HEK293 (cell line): ENCODE results near the gene SACS.

Experiments used
- MYNN ChIP-seq: fragments of 450-650 bp; formaldehyde crosslinking; IDR thresholded peaks from 2 replicates; pipeline ENCODE4 v1.5.1; 2016; ENCODE audit warnings: missing biosample characterization, missing genetic modification characterization, borderline replicate concordance
- TF ChIP-seq, protein P1 (sequence below): fragments of 450-650 bp; formaldehyde crosslinking; IDR thresholded peaks from 2 replicates; pipeline ENCODE4 v1.5.1; 2016; ENCODE audit warnings: missing biosample characterization, missing genetic modification characterization
- TF ChIP-seq, protein P2 (sequence below): fragments of 450-650 bp; formaldehyde crosslinking; IDR thresholded peaks from 2 replicates; pipeline ENCODE4 v1.5.1; 2016; ENCODE audit warnings: missing biosample characterization, missing genetic modification characterization

DNA sequence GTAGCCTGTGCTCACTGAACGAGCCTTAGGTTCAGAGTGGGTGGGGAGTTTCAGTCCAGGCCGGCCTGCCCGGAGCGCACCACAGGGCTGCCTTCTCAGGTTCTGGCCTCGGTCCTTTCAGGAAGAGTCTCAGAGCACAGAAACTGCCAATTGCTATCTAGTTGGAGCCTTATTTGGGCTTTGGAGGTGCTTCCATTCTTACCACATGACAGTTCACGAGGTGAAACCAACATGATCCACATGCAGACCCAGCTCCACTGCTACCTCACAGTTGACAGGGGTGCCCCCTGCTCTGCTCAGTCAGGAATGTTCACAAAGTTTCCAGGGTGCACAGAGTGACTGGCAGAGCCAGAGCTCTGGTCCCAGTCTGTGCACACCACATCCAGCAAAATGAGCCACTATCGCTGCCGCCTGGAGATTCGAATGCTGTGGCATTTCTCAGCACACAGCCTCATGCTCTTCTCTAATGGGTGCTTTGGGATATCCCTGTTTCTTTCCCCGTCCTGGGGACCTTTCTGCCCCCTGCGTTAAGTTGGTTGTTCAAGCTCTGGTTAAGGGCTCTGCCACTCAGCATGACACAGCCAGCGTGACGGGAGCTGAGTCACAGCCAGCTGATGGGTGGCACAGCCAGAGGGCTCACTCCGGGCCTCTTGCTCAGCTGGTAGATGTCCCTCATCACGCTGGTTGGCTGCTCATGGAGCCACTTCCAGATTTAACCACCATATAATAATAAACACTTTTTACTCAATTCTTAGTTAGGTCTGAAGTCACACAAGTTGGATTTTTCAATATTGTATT lies 7.5 kb upstream of the SACS start:
- TF ChIP-seq, protein P1, sequence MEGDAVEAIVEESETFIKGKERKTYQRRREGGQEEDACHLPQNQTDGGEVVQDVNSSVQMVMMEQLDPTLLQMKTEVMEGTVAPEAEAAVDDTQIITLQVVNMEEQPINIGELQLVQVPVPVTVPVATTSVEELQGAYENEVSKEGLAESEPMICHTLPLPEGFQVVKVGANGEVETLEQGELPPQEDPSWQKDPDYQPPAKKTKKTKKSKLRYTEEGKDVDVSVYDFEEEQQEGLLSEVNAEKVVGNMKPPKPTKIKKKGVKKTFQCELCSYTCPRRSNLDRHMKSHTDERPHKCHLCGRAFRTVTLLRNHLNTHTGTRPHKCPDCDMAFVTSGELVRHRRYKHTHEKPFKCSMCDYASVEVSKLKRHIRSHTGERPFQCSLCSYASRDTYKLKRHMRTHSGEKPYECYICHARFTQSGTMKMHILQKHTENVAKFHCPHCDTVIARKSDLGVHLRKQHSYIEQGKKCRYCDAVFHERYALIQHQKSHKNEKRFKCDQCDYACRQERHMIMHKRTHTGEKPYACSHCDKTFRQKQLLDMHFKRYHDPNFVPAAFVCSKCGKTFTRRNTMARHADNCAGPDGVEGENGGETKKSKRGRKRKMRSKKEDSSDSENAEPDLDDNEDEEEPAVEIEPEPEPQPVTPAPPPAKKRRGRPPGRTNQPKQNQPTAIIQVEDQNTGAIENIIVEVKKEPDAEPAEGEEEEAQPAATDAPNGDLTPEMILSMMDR (tag by site-specific recombination): no peak
- no peak for TF ChIP-seq MYNN (tag by site-specific recombination)
- TF ChIP-seq, protein P2, sequence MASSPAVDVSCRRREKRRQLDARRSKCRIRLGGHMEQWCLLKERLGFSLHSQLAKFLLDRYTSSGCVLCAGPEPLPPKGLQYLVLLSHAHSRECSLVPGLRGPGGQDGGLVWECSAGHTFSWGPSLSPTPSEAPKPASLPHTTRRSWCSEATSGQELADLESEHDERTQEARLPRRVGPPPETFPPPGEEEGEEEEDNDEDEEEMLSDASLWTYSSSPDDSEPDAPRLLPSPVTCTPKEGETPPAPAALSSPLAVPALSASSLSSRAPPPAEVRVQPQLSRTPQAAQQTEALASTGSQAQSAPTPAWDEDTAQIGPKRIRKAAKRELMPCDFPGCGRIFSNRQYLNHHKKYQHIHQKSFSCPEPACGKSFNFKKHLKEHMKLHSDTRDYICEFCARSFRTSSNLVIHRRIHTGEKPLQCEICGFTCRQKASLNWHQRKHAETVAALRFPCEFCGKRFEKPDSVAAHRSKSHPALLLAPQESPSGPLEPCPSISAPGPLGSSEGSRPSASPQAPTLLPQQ (tag by site-specific recombination): no peak
